GM21528 (cell line): ENCODE measurements around the gene GMNC.
A peak's percentile ranks its signal among the peaks of the same experiment; 100 is the strongest.
"Not testable (repeated sequence)": the region's sequence is repeated elsewhere in the genome, so short reads cannot be mapped to it uniquely, and the experiment has no call there.

ENCODE experiments used
- ATAC-seq: cut with Tn5 transposase; IDR thresholded peaks from one replicate; pipeline ENCODE4 v1.9.1; 2021; ENCODE audit warnings: mild to moderate bottlenecking, moderate library complexity; ENCODE audit not compliant: unreplicated experiment, low FRiP score

The GMNC gene, protein sequence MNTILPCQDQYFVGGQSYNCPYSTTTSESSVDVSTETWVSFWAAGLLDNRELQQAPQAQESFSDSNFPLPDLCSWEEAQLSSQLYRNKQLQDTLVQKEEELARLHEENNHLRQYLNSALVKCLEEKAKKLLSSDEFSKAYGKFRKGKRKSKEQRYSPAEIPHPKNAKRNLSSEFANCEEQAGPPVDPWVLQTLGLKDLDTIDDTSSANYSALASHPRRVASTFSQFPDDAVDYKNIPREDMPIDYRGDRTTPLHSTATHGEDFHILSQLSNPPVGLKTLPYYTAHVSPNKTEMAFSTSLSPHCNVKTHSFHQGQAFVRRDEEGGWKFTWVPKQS

DNA sequence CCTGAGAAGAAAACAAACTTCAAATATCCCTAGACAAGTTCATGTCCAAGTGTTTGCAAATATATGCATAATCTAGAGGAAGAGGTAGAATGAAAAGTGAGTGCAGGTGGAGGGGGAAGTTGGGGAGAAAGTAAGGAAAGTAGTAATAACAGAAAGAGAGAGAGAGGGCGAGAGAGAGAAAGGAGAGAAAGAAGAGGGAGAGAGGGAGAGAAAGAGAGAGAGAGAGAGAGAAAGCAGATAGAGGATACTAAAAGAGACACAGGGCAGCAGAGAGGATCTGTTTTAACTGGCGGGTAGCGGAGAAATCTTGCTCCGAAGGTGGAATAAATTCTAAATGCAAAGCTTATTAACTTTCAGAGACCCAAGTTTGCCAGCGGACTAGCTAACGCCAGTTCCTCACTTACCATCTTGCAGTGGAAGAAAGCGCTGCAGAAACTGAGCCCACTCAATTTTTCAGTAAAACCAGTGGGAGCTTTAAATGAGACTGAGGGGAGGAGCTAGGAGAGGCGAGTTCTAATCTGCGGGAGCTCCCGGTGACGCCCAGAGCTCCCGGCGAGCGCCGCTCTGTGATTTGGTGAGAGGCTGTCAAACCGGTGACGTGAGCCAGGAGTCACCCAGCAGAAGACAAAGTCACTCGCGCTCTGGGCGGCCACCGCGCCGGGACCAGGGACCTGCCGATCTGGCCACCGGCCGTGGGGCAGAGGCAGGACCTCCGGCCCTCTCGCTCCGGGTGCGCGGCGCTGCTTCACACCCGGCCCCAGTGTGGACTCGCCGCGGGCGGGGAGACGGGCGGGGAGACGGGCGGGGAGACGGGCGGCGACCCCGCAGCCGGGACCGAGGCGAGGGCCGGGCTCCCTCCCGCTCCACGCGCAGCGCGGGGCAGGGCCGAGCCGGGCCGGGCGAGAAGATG lies at the start of gene GMNC:
Gene GMNC, minus strand, starts transcription at position 486 of the 910 bp plus-strand sequence. Its CDS starts 79 bp downstream, at position 407.
- ATAC-seq = peak; percentile 88

- no peak for ATAC-seq
Measured at GRCh38 chr3:190911382-190911781, 48.9 kb upstream of the GMNC start.

DNA sequence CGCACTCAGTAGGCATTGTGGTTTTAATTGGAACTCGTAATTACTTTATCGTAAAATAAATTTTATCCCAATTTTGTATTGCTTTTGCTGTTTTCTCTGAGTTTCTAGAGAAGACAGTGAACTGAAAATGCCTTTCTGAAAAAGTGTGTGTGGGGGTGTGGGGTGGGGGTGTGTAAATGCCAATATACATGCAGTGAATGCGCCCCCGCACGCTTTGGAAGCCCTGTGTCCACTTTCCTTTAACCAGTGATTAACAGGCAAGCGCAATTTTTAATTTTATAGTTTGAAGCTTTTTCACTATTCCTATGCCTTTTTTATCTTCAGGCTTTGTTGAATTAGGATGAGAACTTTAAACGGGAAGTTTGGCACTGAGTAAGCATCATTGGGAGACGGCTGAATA lies 47.4 kb upstream of the GMNC start:
- no peak for ATAC-seq

DNA sequence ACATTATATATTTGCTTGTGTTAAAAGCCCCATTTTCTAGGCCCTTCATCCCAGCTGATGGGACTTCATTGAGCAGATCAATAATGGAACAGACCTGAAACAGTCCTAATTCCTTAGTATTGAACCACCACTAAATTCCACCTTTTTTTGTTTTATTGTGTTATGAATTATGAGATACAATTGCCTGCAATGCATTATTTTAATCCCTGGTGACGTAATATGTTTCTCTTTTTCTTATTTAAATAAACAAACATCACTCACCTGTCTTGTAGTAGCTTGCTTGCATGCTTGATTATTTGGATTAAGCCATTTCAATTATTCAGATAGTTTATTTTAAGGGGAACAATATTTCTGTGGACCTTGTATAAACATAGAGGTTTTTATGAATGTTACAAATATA lies 40.7 kb upstream of the GMNC start:
- ATAC-seq = no peak

DNA sequence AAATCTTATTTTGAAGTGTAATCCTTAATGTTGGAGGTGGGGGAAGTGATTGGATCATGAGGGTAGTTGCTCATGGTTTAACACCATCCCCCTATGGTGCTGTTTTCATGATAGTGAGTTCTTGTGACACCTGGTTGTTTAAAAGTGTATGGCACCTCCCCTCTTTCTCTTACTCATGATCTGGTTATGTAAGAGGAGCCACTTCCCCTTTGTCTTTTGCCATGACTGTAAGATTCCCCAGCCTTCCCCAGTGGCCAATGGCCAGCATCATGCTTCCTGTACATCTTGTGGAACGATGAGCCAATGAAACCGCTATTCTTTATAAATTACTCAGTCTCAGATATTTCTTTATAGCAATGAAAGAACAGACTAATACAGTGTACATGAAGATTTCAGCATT lies 39.8 kb upstream of the GMNC start:
- ATAC-seq = no peak

DNA sequence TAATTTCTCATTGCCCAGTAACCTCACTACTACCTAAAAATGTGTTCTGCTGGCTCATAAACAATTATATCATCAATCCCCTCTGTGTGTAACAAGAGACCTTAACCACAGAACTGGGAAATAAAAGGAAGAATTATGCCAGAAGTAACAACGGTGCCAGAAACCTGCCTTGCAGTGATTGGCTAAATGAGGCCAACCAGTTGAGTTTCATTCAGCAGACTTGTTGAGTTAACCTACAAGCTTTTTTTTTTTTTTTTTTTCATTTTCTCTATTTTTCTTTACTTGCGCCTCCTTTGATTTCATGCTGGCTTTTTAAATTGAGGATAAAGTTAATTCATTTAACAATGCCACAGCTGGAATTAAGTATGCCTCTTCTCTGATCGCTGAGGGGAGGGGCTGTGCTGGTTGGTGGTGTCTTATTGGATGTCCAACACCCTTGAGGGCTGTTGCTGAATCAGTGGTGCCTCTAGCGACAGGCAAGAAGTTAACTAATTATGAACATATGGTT lies 30.0 kb upstream of the GMNC start:
- no peak for ATAC-seq

- ATAC-seq = peak; percentile 61
Measured at GRCh38 chr3:190886945-190887344, 24.5 kb upstream of the GMNC start.

GRCh38 chr3:190883973-190884832 lies 21.7 kb upstream of the GMNC start:
- peak; percentile 83 for ATAC-seq

- no peak for ATAC-seq
Measured at GRCh38 chr3:190883141-190883540, 20.6 kb upstream of the GMNC start.

- ATAC-seq = no peak
Measured at GRCh38 chr3:190877925-190878324, 15.4 kb upstream of the GMNC start.

DNA sequence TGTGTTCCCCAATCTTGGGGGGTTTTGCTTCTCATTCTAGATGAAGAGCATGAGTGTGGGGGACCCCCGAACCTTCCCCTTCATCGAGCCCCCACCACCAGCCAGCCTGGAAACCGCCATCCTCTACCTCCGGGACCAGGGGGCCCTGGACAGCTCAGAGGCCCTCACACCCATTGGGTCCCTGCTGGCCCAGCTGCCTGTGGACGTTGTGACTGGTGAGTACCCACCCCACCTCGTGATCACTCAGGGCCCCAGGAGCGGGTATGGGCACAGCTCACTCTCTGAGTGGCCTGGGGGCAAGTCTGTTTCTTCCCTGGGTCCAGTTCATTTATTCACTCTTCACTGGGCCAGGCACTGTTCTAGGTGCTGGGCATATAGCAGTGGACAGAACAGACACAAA lies 13.9 kb upstream of the GMNC start:
- ATAC-seq = not testable (repeated sequence)

DNA sequence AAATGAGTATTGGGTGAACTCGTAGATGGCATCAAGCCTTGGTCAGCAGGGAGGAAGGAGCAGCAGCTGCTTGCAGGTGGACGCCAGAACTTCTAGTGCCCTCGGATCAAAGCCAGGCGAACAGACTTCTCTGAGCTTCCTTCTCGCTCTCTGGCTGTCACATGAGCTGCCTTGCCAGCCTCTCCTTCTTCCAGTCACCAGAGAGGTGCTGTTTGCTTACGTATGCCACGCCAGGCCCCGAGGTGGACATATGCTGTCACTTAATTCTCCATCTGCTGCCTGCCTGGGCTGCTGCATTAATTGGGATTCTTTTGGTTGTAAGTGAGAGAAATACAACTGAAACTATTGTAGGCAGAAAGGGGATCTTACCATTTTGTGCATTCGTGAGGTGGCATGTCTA lies 12.6 kb upstream of the GMNC start:
- not testable (repeated sequence) for ATAC-seq

DNA sequence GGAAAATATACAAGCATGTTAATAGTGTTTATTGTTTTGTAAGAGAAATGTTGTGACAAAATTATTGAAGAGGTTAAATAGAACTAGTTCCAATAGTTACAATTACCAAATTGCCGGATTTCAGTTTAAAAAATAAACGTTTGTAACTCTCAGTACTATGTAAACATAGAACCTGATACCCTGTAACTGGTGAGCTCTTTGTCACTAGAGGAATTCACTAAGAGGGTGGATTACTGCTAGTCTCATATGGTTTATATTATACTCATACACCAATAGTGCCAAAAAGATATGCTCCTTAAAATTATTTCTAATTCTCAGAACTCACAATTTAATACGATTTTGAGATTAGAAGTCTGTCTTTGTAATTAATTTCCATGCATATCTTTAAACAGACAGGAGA lies 7.6 kb upstream of the GMNC start:
- ATAC-seq = no peak

DNA sequence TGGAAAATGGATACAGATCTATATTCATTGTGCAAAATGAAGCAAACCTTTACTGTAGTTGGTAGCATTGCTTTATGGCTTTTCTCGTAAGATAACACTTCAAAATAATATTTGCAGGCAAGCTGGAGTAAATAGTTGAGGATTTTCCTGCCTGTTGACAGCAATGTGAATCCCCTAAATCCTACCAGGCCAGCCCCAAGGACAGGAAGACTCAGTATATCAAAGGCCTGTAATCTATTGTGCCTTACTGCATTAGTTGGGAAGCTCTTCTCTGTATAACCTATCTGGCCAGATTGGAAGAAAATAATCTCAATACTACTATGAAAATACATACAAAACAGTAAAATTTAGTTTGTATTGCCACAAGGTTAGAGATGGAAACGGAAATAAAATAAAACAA lies 4.6 kb upstream of the GMNC start:
- ATAC-seq = no peak

GRCh38 chr3:190865828-190866227 lies 3.3 kb upstream of the GMNC start:
- ATAC-seq = no peak

GRCh38 chr3:190865419-190865818 lies 2.9 kb upstream of the GMNC start:
- no peak for ATAC-seq

DNA sequence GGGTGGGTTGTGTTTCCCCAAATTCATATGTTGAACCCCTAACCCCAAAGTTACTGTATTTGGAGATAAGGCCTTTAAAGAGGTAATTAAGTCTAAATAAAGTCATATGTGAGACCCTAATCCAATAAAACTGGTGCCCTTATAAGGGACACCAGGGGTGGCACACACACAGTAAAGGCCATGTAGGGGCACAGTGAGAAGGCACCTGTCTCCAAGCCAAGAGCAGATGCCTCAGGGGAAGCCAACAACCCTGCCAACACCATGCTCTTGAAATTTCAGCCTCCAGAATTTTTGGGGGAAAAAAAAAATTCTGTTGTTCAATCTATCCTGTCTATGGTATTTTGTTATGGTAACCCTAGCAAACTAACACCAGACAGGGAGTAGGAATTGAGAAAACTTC lies 1.5 kb upstream of the GMNC start:
- no peak for ATAC-seq

- ATAC-seq = no peak
Measured at GRCh38 chr3:190863119-190863465, 598 bp upstream of the GMNC start.

GRCh38 chr3:190860521-190860920 lies 2.0 kb downstream of the GMNC start:
- no peak for ATAC-seq

- no peak for ATAC-seq
Measured at GRCh38 chr3:190855151-190855550, 7.3 kb downstream of the GMNC start.

- no peak for ATAC-seq
Measured at GRCh38 chr3:190854062-190854461, 8.4 kb downstream of the GMNC start.
